Measurements from ENCODE around the gene CYBC1. TPM values are rescaled to one million over a fixed set of nuclear protein-coding genes. Genes with fewer than 3 reads are reported as not detected.
A peak's percentile ranks its signal among the peaks of the same experiment; 100 is the strongest.

Gene CYBC1
- polyA plus RNA-seq, 10 donors, result 27.8 to 39.2 (median 29.6) TPM

DNA sequence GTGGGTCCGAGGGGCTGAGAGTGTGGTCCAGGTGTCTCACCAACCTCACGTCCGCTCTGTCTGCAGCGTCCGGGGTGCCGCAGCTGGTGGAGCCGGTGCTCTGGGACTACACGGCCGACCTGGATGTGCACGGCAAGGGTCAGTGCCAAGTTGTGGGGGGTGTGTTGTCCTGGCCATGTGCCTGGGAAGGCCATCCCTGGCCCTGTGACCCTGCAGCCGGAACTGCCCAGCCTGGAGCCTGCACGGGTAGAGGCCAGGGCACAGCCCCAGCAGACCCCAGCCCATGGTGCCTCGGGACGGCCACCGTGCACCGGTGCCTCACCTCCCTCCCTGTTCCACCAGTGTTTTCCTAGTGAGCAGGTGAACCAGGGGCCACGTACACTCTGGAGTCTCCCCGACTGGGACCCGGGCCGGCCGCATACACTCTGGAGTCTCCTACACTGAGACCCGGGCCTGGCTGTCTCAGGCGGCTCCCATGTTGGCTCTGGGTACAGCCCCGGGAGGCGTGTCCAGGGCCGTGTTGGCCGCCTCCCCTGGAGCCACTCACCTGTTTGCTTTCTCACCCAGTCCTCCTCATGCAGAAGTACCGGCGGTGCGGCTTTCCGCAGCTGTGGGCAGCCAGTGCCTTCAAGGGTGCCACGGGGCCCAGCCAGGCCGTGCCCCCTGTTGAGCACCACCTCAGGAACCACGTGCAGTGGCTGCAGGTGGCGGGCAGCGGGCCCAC is 13.8 kb downstream of the CYBC1 start:
- no peak for DNase-seq

DNA sequence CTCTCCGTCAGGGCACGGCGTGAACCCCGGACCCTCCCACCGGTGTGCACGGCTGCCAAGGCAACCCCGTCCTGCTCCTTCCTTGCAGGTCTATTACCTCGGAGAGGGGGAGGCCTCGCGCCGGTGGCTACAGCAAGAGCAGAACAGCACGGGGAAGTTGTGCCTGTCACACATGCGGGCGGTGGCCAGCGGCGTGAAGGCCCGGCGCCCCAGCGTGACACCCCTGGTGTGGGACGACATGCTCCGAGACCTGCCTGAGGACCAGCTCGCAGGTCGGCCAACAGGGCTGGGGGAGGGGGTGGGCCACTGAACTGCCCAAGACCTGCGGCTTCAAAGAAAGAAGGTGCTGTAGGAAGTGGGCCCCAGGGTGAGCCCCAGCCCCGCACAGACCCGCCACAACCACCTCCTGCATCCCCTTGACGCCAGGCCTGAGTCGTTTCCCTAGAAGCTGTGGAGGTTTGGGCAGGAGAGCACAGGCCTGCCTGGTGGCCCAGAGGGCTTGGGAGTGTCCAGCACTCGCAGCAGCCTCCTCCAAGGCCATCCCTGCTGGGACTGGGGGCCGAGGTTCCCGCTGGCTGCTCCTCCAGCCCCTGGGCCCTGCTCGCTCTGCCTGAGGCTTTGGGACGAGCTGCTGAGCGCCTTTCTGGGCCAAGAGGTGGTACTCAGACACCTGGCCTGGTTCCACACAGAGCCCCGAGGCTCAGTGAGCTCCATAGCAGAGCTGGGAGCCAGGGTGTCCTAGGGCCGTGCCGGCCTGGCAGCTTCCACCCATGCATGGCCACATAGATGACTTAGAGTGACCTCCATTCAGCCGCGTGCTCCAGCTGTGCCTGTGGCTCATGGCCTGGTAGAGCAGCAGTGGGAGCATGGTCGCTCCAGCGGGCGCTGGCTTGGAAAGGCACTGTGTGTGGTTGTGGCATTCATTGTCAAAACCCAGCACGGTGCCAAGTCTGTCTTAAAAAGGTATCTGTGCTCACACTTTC is 14.7 kb downstream of the CYBC1 start:
- DNase-seq, result no peak

DNA sequence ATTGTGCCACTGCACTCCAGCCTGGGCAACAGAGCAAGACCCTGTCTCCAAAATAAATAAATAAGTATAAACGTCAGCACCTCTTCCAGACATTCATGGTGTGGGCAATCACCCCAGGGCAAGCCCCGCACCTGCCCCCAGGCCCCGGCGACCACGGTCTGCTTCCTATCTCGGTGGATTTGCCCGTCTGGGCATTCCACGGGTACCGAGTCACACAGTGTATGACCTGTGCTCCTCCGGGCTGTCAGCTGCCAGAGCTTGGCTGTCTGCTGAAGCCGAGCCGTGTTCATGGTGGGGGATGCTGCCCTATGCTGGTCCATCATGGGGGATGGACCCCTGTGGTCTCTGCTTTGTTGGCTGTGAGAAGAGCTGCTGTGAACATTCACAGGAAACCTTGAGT is 15.4 kb downstream of the CYBC1 start:
- no peak for DNase-seq

DNA sequence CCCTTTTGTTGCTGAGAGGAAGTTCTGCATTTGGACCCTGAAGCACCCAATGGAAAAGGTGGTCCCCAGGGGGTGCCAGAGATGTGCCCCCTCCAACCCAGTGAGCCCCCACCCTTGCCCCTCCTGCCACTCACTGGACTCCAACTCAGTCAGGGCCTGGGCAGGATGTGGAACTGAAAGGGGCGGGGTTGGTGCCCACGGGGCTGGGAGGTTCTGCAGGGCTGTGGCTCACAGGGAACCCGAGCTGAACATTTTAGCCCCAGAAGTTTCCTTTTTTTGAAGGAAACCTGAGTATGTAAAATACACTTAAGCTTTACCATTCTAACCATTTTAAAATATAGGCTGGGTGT is 16.4 kb downstream of the CYBC1 start:
- no peak for DNase-seq

DNA sequence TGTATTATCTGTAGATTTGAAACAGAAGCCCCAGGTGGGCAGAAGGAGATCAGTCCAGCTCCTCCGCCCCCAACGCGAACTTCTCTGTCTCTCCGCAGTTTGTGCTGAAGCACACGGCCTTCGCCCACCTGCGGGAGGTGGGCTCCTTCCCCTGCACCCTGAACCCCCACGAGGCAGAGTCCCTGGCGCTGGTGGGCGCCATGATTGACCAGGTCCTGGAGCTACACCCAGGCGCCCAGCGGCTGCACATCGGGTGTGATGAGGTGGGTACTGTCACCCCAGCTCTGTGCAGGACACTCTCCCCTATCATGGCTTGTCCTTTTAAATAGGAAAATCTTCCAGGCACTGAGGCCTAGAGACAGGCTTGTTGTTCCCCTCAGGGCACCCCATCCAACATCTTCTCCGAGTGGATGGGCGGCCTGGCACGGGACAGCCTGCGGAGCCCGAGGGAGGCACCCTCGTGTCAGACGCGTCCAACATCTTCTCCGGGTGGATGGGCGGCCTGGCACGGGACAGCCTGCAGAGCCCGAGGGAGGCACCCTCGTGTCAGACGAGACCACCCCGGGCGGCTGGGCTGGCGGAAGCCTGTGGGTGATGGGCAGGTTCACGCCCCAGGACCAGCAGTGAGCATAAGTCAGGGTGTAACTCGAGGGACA is 16.9 kb downstream of the CYBC1 start:
- no peak for DNase-seq

DNA sequence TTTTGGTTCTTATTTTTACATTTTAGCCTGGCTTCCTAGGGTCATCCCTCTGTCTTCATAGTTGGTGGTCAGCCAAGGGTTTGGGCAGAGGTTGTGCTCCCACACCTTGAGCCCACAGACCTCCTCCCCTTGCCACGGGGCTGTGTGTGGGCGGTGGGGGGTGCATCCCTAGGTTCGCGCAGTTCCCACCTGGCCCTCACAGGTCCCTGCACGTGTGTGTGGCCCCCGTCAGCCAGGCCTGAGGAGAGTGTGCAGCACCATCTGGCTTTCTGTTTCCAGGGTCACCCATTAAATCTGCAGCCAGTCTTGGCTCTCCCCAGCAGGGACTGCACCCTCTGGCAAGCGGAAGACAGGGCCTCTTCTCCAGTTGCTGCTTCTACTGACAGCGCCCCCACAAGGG is 18.5 kb downstream of the CYBC1 start:
- DNase-seq, result no peak

DNA sequence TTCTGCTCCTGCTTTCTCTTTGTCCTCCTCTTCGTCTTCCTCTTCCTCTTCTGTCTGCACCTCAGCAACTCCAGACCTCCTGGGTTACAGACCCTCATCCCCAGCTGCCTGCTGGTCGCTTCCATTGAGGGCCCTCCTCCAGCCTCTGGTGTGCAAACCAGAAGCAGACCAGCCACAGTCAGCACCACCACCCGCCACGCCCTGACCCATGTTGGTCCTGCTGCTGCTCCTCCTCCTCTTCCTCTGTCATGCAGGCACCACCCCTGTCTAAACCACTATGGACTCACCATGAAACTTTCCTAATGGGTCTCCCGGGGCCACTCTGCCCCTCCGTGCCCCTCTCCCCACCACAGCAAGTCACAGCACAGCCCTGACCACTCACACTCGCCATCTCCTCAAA is 20.7 kb downstream of the CYBC1 start:
- no peak for DNase-seq

DNA sequence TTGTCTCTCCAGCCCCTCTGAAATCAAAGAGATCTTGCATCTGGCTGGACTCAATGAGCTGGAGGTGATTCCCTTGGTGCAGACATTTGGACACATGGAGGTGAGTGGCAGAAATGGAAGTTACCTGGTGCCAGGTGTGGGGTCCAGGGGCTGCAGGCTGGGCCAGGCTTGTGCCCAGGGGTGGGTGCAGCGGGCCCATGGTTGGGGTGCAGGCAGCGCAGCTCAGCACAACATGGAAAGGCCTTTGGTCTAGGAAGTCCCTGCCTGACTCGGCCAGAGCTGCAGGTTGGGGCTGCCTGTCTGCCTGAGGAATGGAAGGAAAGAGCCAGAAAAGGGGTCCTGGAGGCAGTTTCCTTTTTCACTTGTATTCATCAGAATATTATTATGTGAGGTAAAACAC is 22.0 kb downstream of the CYBC1 start:
- DNase-seq, result no peak

DNA sequence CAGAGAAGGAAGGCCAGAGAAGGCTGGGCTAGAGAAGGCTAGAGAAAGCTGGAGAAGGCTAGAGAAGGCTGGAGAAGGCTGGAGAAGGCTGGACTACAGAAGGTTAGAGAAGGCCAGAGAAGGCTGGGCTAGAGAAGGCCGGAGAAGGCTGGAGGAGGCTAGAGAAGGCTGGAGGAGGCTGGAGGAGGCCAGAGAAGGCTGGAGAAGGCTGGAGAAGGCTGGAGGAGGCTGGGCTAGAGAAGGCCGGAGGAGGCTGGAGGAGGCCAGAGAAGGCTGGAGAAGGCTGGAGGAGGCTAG is 25.7 kb downstream of the CYBC1 start:
- no peak for DNase-seq

DNA sequence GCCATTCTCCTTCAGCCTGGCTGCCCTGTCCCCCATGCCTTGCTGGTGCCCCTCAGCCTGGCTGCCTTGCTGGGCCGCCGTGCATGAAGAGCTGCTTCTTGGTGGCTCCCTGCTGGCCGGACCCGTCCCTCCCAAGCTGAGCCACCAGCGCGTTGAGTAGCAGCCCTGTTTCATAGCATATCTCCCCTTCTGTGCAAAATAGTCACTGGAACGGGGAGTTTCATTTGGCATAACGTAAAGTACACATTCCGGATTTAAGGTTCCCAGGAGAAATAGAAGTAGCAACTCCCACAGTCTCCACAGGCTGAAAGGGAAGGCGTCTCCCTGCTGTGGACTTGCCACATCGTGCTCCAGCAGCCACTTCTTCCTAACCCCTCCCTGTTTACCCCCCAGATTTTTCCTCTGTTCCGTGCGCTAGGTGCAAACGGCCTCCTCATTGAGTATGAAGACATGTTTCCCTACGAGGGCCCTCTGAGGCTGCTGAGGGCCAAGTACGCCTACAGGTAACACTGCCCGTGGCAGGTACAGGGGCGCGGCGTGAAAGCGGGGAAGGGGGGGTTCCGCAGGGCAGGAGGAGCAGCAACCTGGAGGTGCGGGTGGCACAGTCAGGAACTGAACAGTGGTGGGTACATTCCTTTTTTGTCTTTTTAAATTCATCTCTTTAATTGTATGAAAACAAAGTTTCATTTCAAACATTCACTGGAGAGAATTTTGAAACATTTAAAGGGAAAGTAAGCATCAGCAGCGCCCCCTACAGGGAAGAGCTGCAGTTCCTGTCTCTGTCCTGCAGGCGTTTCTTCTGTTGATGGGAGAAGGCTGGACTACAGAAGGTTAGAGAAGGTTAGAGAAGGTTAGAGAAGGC is 26.3 kb downstream of the CYBC1 start:
- DNase-seq, result peak in 1 of 3 donors; percentile 46

DNA sequence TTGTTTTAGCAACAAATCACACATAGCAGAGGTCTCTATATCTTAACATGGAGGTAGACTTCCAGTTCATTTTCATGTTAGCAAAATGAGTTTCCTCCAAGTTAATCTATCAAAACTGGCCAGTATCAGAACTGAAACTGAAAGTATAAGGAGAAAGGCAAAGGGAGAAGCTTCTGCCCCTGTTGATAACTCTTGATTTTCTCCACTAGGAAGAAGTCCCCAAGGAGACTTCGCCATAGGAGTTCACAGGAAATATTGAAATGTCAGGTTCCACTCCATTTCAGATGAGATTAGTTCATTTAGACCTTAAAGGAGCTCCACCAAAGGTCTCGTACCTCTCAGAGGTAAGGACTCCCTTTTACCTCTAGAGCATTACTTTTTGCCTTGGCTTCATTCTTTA is 31.0 kb downstream of the CYBC1 start:
- no peak for DNase-seq

DNA sequence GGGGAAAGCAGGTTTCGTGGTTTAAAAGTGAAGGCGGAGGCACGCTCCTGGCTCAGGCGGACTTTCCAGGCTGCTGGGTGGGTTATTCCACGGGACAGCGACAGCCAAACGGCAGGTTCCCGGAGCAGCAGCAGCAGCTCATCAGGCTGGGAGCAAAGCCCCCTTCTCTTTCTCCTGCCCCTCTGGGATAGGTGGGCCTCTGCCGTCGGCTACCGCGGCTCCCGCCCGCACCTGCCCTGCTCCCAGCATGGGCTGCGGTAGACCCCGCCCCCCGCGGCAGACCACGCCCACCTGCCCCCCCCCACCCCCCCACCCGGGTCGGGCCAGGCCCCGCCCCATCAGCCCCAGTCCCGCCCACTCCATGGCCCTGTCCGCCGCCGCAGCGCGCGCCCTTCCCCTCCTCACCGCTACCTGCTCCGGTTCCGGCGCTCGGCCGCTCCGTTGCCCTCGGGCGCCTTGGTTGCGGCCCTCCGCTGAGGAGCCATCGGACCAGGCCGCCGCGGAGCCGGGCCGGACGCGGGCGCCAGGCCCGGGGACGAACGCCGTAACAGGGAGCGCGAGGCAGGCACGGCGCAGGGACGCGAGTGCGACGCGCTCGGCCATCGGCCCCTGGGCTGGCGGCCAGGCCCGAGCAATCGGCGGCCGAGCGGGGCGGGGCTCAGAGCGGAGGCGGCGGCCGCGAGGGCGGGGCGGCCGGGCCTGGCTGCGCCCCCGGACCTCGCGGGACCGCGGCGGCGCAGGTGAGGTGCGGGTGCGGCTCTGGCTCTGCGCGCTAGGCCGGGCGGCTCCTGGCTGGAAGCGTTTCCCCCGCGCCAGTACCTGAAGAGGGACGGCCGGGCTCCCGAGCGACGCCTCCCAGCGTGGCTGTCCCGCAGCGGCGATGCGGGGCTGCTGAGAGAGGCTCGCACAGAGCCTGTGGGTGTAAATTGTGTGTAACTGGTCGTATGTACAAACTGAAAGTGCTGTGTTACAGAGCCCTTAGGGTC is 32.3 kb downstream of the CYBC1 start, which contains the start of the genes HEXD and OGFOD3:
HEXD (plus strand) TSS at position 347 of the 986 bp plus-strand sequence. CDS start 1,453 bp downstream, outside the sequence.
OGFOD3 (minus strand) TSS at position 586 of the 986 bp plus-strand sequence; CDS start at position 485, 101 bp downstream.
- DNase-seq, result peak; percentile 88 to 98 (median 93)

DNA sequence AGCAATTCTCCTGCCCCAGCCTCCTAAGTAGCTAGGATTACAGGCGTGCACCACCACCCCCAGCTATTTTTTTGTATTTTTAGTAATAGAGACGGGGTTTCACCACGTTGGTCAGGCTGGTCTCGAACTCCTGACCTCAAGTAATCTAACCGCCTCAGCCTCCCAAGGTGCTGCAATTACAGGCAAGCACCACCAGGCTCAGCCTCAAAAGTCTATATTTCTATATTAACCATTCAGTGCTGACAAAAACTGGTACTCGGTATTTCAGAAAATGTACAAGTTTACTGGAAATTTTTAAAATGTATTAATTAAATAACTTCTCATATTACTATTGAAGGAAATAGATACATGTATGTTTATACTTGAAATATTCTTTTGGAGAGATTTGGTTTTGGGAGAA is 33.8 kb downstream of the CYBC1 start:
- DNase-seq, result no peak

DNA sequence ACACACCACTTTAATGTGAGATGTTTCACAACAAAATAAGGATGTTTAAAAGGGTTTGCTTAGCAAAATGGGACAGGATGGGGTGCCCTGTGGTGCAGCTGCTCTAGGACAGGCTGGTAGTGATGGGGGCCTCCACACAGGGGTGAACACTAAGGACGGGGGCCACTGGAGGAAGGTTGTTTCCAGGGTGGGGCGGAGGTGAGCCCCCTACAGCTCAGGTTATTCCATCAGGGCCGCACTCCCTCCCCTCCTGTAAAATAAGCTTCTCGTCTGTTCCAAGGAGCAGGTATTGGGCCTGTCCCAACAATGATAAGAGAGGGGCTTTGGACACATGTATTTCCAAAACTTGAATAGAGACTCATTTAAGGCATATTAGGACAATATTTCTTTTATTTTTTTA is 34.3 kb downstream of the CYBC1 start:
- DNase-seq, result no peak

DNA sequence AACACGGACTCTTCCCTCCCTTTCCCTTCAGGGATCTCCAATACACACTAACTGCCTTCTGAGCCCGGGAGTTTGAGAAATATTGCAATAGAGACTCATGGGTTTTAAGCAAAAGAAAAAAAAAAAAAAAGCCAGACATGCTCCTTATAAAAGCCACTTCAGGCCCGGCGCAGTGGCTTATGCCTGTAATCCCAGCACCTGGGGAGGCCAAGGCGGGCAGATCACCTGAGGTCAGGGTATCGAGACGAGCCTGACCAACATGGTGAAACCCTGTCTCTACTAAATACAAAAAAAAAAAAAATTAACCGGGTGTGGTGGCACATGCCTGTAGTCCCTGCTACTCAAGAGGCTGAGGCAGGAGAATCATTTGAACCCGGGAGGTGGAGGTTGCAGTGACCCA is 34.8 kb downstream of the CYBC1 start:
- no peak for DNase-seq

DNA sequence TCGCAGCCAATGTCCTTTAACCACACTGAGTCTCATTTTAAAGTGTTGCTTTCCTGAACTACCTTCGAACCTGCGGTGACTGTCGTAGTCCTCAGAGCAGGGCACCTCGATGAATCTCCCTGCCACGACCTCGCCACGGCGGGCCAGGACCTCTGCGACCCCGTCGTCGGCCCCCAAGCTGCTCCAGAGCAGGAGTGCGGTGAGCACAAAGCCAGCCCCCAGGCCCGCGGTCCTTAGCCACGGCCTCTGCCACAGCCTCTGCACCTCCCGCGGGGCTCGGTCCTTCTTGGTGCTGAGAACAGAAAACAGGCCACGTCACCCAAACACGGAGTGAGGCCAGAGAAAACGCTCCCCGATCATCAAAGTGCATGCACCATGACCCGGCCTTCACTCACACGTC is 35.2 kb downstream of the CYBC1 start:
- no peak for DNase-seq

DNA sequence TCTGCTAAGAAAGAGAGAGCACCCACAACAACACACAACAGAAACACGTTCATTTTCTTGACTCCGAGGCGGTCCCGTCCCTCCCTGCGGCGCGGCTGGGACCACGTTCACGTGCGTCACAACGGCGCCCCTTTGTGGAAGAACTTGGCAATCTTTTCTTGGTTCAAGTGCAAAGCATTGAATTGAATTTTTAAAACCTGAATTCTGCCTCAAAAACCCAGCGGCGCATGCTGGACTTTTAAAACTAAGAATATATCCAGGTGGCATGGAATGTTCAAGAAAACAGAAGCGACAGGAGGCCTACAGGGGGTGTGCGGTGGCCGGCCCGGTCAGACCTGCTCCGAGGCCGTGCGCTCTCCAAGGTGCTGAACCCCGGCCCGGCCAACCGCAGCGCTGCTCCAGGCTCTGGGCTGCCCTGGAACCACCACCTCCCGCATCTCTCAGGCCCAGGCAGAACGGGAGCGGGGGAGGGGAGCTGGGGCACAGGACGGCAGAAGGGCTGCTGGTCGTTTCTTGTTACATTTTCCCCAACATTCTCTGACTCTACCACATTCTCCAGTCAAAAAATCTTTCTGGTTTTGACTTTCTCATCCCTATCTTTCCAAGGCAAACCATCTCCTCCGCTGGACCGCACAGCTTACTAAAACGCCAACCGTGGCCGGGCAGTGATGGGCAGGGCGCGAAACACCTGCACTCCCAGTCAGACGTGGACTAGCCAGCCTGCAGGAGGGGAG is 35.8 kb downstream of the CYBC1 start:
- peak; percentile 71 to 91 (median 82) for DNase-seq

DNA sequence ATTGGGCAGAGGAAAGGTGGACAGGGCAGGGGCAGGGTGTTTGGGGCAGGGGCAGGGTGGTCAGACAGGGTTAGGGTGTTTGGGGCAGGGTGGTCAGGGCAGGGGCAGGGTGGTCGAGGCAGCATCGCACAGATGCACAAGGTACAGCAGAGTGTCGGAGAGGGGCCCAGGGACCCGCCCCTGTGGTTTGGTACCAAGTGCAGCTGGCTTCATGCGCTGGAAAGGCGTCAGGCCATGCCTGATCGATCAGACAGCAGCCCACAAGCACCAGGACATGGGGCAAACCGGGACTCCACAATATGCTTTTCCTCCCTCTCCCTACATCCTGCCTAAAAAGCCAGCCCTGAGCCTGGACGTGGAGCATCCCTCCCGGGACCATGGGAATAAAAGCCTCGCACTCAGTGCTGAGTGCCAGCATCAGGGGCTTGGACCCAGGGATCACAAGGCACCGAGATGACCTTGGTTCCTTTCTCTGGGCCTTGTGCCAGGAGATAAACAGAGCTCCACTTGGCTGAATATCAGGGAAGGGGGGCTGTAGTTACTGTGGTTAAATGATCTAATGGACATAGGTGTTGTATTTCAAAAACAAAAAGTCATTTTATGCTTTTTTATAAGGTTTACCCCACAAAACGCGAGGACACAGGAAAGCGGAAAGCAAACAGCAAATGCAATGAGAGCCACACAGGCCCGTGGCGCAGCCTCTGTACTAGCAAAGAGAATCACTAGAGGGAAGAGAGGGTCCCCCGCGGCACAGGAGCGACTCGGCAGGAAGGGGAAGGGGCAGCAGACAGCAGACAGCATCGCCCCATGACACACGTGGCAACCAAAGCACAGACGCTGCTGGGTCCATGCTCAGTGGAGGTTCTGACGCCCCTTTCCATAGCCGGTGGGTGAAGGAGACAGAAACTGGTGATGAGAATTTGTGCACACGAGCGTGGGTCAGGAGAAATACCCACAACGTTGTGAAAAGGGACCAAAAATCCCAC is 37.7 kb downstream of the CYBC1 start:
- no peak for DNase-seq
